COLO668 (cell line): ENCODE results near the gene LENG9.
"Not testable (repeated sequence)": the region's sequence is repeated elsewhere in the genome, so short reads cannot be mapped to it uniquely, and the experiment has no call there.

ENCODE experiments used
- DNase-seq: peaks from one replicate; lab custom pipeline; 2025; ENCODE audit not compliant: unreplicated experiment; lab: John Stamatoyannopoulos, UW

Gene LENG9

GRCh38 chr19:54459282-54460229 is 4.0 kb downstream of the LENG9 start:
- peak; percentile 40 for DNase-seq

- DNase-seq: no peak
These were observed 4.8 kb downstream of the LENG9 start for GRCh38 chr19:54458648-54459281.

DNA sequence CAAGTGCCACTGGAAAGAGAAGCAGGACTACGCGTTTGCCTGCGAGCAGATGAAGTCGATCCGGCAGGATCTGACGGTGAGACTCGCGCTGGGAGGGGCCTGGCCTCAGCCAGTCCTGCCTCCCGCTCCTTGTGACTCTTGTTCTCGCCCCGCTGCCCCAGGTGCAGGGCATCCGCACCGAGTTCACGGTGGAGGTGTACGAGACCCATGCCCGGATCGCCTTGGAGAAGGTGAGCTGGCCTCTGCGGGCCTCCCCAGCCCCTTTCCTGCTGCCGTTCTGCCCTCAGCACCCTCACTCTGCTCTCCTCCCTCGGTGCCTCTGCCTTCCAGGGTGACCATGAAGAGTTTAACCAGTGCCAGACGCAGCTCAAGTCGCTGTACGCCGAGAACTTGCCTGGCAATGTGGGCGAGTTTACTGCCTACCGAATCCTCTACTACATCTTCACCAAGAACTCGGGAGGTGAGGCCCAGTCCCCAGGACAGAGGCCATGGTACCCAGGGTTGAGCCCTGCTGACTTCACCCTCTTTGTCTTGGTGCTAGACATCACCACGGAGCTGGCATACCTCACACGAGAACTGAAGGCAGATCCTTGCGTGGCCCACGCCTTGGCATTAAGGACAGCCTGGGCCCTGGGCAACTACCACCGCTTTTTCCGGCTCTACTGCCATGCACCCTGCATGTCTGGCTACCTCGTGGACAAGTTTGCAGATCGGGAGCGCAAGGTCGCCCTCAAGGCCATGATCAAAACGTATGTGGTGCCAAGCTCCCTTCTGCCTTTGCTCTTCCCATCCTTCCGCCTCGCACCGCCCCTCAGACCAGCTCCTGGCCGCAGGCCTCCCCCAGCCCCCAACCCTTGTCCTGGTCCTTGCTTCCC is 5.6 kb downstream of the LENG9 start:
- no peak for DNase-seq

- DNase-seq: no peak
These were observed 6.9 kb downstream of the LENG9 start for GRCh38 chr19:54456423-54457373.

- DNase-seq: no peak
These were observed 7.7 kb downstream of the LENG9 start for GRCh38 chr19:54455786-54456422.

DNA sequence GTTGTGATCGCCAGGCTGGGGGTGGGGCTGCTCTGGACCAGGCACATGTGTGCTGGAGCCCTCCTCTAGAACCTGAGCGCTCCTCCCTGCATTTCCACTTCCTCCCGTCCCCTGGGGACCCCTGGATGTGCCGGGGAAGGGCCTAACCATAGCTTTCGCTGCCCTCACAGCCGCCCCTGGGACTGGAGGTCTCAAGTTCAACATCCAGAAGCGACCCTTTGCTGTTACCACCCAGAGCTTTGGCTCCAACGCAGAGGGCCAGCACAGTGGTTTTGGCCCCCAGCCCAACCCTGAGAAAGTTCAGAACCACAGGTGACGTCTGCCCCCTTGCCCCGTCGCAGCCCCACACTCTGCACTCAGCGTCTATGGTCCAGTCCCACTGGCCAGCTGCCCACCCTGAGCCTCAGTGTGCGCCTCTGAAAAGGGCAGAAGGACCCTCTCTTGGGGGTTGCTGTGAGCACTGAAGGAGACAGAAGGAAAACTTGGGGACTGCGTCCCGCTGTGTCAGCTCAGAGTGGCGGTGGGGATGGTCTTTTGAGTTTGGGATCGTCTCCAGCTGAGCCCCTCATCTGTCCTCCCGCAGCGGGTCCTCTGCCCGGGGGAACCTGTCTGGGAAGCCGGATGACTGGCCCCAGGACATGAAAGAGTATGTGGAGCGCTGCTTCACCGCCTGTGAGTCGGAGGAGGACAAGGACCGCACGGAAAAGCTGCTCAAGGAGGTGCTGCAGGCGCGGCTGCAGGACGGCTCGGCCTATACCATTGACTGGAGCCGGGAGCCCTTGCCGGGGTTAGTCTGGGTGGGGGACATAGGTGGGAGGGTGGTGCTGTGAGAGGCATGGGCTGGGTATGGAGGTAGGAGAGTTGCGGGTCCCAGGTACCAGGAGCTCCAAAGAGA is 8.6 kb downstream of the LENG9 start:
- no peak for DNase-seq

DNA sequence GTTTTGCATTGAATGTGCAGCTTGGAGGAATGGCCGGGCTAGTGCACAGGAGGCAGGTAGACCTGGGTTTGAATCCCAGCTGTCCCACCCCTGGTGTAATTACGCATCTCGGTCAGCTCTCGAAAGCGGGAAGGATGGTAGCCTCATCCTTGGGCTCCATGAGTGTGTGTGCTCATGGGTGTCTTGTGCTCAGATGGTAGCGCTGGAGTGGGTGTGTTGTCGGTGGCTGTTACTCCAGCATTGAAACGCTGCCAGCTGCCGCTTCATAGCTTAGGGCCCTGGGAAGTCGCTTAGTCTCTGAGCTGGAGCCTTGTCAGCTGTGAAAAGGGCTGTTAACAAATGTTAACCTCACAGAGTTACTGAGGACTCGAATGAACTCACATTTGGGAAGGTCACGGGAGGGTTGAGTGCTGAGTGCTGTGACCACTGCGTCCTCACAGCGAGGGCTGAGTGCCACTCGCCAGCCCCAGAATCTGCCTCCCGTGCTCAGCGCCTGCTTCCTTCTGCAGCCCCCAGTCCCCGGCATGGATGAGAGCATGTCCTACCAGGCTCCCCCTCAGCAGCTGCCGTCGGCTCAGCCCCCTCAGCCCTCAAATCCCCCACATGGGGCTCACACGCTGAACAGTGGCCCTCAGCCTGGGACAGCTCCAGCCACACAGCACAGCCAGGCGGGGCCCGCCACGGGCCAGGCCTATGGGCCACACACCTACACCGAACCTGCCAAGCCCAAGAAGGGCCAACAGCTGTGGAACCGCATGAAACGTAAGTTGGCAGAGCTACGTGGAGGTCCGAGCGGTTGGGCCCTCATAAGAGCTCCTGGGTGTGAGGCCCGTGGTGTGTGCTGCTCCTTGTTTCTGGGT is 9.4 kb downstream of the LENG9 start:
- no peak for DNase-seq

DNA sequence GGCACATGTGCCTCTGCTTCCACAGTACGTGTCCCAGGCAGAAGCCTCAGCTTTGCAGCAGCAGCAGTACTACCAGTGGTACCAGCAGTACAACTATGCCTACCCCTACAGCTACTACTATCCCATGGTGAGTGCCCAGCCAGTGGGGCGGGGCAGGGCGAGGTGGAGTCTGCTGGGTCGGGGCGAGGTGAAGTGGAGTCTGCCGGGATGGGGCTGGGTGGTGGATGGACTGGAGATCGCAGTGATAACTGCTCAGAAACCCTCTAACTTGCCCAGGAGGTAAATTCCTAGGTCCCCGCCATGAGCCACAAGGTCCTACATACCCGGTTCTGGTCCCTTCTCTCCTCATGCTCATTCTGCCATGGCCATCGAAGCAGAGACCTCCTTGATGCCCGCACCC is 11.0 kb downstream of the LENG9 start:
- DNase-seq: no peak

DNA sequence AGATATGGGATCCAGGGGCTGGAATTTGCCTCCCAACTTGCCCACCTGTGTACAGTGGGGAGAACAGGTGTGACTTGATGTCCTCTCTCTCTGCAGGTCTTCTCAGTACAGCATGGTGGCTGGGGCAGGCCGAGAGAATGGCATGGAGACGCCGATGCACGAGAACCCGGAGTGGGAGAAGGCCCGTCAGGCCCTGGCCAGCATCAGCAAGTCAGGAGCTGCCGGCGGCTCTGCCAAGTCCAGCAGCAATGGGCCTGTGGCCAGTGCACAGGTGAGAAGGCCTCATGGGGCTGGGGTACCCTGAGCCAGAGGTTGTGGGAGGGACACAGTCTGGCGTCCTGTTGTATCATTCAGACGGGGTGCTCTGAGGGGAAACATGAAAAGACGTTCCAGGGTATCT is 11.6 kb downstream of the LENG9 start:
- DNase-seq: no peak

GRCh38 chr19:54451331-54451871 is 12.2 kb downstream of the LENG9 start:
- DNase-seq: no peak

DNA sequence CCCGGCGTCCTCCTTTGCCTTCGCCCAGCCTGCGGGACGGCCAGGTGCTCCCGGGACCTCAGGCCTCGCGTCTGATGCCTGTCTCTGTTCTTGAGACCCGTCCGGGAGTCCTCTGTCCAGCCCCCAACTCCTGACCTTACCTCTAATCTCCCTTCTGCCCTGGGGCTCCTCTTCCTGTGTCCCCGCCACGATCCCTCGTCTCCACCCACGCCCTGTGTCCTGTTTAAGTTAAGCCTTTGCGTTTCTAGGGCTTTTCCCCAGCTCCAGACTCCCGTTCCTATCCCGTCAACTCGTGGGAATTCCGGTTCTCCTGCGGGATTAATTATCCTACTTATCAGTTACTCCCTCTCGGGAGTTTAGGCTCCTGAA is 13.9 kb downstream of the LENG9 start:
- DNase-seq: peak; percentile 32

GRCh38 chr19:54448774-54449700 is 14.5 kb downstream of the LENG9 start, which contains the start of gene LENG8:
Gene LENG8, plus strand, starts transcription at chr19:54449199. Its CDS starts 2,146 bp downstream, at chr19:54451345.
- peak; percentile 95 for DNase-seq

GRCh38 chr19:54448040-54448773 is 15.4 kb downstream of the LENG9 start:
- DNase-seq: peak; percentile 60

GRCh38 chr19:54446349-54446748 is 17.2 kb downstream of the LENG9 start:
- DNase-seq: not testable (repeated sequence)

DNA sequence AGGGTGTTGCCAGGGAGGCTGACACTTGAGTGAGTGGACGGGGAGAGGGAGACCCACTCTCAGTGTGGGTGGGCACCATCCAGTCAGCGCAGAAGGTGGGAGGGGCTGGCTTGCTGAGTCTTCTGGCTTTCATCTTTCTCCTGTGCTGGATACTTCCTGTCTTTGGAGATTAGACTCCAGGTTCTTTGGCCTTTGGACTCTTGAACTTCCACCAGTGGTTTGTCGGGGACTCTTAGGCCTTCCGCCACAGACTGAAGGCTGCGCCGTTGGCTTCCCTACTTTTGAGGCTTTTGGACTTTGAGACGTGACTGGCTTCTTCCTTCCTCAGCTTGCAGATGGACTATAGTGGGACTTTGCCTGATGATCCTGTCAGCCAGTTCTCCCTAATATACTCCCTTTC is 18.8 kb downstream of the LENG9 start:
- DNase-seq: no peak

DNA sequence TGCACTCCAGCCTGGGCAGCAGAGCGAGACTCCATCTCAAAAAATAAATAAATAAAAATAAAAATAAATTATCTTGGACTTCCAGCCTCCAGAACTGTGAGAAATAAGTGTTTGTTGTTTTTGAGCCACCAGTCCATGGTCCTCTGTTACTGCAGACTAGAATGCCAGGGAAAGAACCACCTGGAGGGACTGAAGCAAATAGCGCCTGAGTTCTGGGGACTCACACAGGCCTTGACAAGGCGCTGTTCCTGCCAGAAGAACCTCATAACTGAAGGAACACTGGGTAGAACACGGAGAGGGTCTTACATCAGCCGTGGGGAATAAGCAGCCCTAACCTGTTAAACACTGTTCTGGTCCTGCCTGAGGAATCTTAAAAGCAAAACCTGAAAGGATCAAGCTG is 22.9 kb downstream of the LENG9 start:
- no peak for DNase-seq
